HG03378 (cell line): ENCODE results near the gene RGS7.

Source experiments
- ATAC-seq: cut with Tn5 transposase; IDR thresholded peaks from one replicate; pipeline ENCODE4 v1.9.1; 2021; ENCODE audit warnings: mild to moderate bottlenecking, moderate library complexity; ENCODE audit not compliant: unreplicated experiment

RGS7 gene

DNA sequence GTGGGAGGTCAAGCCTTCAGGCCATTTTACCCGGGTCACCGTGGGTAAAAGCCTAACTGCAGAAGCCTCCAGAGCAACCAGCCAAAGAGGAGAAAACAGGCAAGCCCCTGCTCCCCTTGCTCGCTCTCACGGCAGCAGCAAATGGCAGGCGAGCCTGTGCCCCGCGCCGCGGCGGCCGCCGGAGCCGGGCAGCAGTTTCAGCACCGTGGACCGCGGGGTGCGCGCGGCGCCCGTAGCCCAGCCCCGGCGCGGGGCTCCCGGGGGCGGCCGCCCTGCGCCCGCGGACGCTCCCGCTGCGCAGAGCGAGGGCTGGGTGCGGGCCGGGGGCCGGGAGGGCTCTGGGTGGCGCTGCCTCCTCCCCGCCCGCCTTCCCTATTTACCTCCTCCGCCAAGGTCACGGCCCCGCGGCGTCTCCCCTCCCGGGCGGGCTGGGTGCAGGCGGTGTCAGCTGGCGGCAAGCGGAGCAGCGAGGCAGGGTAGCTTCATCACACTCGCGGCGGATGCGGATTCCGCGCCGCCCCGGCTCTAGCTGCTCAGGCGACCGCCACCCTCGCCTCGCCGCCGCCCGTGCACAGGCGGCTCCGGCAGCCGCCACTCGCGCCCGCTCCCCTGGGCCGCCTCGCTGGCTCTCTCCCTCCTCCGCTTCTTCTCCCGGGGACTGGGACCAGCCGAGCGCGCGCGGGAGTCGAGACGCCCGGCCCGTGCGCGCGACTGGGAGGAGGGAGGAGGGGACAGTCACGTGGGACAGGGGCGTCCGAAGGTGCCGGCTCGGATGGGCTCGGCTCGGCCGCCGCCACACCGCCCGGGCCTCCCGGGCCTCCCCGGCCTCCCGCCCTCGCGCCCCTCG, at the start of gene RGS7:
Gene RGS7 (minus strand): TSS at position 687 of the 847 bp plus-strand sequence.
- no peak for ATAC-seq

DNA sequence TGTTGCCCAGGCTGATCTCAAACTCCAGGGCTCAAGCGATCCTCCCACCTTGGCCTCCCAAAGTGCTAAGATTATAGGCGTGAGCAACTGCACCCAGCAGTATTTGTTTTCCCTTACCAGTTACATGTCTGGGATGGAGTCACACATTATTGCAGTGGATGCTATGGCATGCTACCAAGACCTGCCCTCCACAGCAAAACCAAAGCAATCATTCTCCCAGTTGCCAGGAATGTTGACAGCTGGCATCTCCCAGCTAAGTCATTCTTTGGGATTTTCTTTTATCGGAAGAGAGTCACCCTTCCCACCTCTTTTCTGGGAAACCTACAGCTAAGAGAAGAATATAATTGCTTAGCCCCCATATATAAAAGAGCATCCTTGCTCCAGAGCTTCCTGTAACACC, 49.4 kb upstream of the RGS7 start:
- ATAC-seq = no peak

- ATAC-seq = no peak
Observed at GRCh38 chr1:241401156-241401555, 44.2 kb upstream of the RGS7 start.

- ATAC-seq = no peak
Observed at GRCh38 chr1:241396747-241397681, 40.0 kb upstream of the RGS7 start.

DNA sequence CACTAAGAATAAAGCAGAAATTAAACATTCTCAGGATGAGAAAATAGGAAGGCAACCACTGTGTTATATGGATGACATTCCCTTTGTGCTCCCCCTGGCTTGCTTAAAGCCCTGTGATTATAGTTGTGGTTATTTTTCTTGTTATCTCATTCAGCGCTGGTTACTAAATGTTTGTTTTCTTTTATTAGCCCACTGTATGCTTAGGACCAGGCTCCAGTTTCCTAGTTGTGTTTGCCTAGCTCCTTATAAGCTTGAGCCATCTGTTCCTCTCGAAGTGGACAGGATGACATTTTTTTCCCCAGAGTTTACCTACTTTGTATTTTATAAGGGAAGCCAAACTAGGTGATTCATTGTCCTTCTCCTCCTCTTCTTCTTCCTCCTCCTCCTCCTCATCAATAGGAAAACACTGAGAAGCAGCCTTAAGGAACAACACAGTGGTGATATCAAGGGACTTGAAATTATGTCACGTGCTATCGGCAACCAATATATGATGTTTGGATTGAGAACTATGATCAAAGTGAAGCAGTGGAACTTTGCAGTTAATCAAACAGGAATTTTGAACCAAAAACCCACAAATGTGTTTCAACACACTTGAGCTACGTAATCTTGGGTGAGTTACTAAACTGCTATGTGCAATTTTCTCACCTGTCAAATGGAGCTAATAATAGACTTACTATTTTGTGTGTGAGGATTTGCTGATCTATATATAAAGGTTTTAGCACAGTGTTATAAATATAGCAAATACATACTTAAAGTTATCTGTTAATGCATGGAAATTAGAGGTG, 35.1 kb upstream of the RGS7 start:
- ATAC-seq = no peak

DNA sequence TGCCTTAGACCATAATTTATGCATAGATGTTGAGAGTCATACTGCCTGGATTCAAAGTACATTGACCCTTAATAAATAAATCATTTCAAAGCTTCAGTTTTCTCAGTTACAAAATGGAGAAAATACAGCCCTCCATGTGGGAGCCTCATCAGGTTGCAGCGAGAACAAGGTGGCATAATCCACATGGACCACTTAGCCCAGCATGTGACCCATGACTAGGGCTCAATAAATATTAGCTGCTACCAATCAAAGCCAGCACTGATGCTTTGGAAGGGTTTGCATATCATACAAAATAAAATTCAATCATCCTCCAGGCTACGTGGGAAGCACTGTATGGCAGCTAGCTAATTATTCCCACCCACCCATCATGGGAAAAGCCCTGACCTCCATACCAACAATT, 33.5 kb upstream of the RGS7 start:
- ATAC-seq = no peak

DNA sequence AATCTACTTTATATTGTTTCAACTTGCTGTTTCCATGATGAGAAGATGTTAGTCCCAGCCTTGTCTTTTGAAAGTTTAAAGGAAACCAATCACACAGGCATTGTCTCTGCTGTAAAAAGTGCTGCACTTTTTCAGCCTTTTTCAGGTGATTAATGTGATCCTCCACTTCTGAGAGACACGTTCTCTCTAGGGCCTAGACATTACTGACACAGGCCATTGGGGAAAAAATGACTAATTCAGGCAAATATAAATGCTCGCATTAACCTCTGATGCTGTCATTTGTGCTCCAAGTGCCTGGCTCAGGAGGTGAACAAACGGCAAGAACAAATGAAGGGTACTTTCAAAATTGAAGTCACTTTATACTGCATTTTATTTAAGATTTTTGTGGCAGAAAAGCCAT, 32.4 kb upstream of the RGS7 start:
- ATAC-seq = no peak

- ATAC-seq = no peak
Observed at GRCh38 chr1:241387216-241387615, 30.2 kb upstream of the RGS7 start.

DNA sequence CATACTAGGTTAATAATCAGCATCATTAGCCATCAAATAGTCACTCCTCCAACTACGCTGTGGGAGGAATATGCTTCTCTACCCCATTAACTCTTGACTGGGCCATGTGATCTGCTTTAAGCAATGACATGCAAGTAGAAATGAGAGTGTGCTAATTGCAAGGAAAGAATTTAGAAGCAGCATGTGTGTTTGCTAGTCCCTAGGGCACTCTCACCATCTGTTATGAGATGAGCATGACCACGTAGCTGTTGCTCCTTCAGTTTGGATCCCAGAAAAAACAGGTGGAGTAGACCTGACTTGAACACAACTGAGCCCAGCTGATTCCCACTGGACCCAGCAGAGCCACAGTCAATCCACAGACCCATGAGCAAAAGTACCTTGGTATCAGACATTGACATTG, 19.7 kb upstream of the RGS7 start:
- no peak for ATAC-seq

GRCh38 chr1:241375886-241376285, 18.9 kb upstream of the RGS7 start:
- no peak for ATAC-seq

DNA sequence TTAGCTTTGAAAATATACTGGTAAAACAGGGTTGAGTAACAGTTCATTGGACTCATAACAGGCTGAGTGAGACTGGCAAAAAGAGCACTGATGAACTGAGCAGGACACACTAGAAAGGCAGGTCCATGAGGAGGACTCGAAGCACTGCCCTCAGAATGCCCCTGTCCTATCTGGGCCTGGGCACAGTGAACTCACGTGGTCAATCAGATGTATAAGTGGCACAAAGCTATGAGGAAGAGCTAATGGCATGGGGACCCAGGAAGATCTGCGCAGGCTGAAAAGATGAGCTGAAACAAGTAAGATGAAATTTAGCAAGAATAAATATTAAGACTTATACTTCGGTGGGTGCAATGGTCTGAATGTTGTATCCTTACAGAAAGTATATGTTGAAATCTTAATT, 9.2 kb upstream of the RGS7 start:
- ATAC-seq = no peak

DNA sequence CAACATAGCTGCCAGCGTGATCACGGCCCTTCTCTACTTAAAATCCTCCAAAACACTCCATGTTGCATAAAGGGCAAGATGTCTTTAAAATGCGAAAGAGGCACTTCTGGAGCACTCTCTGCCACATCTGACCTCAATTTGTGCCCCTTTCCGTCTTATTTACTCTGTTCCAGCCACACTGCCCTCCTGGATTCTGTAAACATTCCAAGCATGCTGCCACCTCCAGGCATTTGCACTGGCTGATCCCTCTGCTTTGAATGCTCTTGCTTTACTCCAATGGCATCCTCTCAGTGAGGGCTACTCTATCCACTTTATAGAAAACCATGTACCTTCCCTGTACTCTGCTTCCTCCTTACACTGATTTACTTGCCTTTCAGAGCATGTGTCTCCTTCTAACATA, 5.3 kb upstream of the RGS7 start:
- no peak for ATAC-seq

DNA sequence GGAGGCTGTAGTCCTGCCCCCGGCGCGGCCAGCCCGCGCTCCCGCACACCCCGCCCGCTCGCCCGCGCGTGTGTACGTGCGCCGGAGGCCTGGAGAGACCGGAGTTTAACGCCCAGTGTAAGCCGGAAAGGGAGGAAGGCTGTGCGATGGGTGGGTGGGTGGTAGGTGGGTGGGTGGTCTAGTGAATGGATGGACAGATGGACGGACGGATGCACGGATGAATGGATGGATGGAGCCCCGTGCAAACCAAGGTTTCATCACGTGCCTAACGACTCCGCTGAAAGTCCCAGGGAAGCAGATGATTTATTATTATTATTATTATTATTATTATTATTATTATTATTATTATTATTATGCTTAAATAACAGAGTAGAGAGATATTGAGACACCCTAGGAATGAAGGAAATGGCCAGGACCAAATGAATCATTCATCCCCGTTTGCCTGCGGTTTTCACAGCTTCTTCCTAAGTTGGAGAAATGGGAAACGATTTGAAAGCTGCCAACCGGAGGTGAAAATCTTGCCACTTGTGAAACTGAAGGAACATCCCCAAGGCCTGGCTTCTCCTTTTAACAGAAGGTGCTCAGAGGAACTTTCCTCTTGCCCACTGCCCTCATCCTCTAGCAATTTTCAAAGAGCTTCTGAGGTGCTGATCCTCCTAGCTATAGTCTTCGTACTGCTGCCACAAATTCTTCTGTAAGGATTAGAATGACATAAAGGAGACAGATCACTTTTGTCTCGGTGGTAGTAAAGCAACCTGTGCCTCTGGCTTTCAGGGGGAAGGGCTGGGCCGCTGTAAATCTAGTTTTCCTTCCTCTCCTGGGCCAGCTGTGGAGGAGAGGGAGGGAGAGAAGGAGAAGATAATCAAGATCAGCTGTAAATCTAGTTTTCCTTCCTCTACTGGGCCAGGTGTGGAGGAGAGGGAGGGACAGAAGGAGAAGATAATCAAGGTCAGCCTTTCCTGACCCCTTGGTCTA, 648 bp upstream of the RGS7 start:
- ATAC-seq = no peak

DNA sequence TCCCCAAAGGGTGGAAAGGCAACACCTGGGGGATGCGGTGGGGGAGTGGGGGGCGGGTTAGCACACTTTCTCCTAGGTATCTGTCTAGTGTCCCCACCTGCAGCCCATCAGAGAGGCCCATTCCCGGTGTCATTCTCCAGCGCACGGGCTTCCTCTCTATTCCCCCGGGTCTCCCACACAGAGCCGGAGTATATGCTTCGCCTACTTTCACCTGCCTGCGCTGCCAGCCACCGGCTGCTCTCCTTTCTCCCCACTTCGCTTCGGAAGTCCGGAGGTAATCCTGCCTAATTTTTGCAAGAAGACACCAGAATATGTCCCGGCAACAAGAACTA, 852 bp downstream of the RGS7 start:
- ATAC-seq = no peak

- ATAC-seq = no peak
Observed at GRCh38 chr1:241355311-241356010, 1.5 kb downstream of the RGS7 start.

DNA sequence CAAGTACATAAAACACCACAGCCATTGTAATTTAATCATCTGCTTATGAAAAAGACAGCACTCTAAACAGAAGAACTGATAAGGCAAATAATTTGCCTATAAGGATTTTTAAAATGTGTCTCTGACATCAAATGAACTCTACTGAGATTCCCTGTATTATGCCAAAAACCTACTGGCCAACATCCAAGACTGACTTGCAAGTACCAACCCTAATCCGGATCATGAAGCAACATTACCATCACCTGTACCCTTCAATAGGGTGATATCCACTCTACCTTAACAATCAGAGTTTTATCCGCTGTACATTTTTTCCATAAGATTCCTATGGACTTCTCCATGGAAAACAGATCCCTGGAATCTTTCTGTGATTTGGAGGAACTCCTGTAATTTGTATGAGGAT, 4.6 kb downstream of the RGS7 start:
- no peak for ATAC-seq

DNA sequence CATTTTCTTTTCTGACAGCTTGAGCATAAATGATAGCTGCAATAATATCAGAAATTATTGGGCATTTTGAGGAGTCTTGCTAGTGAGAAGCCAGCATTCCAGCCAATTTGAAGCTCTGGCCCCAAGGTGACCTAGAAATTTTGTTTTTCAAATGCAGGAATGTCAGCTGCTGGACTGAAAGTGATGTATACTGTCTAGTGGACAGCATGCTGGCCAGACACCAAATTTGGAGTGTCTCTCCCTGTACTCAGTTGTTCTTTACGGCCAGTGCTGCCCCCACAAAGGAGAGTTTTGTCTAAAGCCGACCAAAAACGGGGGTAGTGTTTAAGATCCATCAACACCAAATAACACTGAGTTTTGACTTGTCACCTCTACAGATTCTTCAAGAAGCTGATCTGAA, 5.2 kb downstream of the RGS7 start:
- no peak for ATAC-seq

GRCh38 chr1:241343956-241344355, 13.0 kb downstream of the RGS7 start:
- ATAC-seq = no peak

- ATAC-seq = no peak
Observed at GRCh38 chr1:241336335-241336734, 20.7 kb downstream of the RGS7 start.

GRCh38 chr1:241332987-241333386, 24.0 kb downstream of the RGS7 start:
- ATAC-seq = no peak
